ENCODE data around the gene KLHL21.
"Not testable (repeated sequence)": the region's sequence is repeated elsewhere in the genome, so short reads cannot be mapped to it uniquely, and the experiment has no call there.

- TF ChIP-seq CTCF (IDR thresholded peaks at IDR 0.05 in 2 of 3, conservative IDR thresholded peaks at IDR 0.05 in 1 of 3; ENCODE audit: borderline replicate concordance in 1 of 3, insufficient read depth in 1 of 3, low read depth in 2 of 3, low read length in 2 of 3); ZBTB33 (IDR thresholded peaks at IDR 0.05; ENCODE audit: extremely low read depth, insufficient replicate concordance, low read length); POLR2A (IDR thresholded peaks at IDR 0.05; ENCODE audit: borderline replicate concordance, extremely low read depth, insufficient read depth, insufficient read length); EZH2 (IDR thresholded peaks at IDR 0.05); JUND (IDR thresholded peaks at IDR 0.05); CEBPB (IDR thresholded peaks at IDR 0.05; ENCODE audit: low read depth); CBX3 (IDR thresholded peaks at IDR 0.05; ENCODE audit: low read depth): not testable (repeated sequence)
These were observed 2.7 kb downstream of the KLHL21 start for GRCh38 chr1:6599991-6600390.
